Measurements from ENCODE around the gene PPP1R12A. TPM values are rescaled to one million over a fixed set of nuclear protein-coding genes. Genes with fewer than 3 reads are reported as not detected.

Gene PPP1R12A
- total RNA-seq, 1 donor from 2014 or later: 123 TPM

DNA sequence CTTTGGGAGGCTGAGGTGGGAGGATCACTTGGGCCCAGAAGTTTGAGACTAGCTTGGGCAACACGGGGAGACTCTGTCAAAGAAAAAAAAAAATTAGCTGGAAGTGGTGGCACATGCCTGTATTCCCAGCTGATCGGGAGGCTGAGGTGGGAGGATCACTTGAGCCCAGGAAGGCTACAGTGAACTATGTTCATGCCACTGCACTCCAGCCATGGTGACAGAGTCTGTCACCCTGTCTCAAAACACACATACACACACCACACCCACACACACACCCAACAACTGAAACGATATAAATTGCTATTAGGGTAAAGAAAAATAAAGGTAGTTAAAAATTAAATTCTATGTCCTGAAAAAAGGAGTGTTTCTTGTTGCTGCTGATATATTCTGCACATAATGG lies 7.9 kb downstream of the PPP1R12A start:
- Mint-ChIP-seq H3K27me3 (ENCODE audit: low read depth) (no peaks in the 10 kb centered on the region), H3K4me1 (peaks cover 18% of the 10 kb centered on the region), H3K27ac (no peak overlapping the region), H3K9me3 (peaks cover 4% of the 10 kb centered on the region), H3K4me3 (no peak overlapping the region), H3K36me3 (peaks cover 3% of the 10 kb centered on the region)
- TF ChIP-seq, protein P1, sequence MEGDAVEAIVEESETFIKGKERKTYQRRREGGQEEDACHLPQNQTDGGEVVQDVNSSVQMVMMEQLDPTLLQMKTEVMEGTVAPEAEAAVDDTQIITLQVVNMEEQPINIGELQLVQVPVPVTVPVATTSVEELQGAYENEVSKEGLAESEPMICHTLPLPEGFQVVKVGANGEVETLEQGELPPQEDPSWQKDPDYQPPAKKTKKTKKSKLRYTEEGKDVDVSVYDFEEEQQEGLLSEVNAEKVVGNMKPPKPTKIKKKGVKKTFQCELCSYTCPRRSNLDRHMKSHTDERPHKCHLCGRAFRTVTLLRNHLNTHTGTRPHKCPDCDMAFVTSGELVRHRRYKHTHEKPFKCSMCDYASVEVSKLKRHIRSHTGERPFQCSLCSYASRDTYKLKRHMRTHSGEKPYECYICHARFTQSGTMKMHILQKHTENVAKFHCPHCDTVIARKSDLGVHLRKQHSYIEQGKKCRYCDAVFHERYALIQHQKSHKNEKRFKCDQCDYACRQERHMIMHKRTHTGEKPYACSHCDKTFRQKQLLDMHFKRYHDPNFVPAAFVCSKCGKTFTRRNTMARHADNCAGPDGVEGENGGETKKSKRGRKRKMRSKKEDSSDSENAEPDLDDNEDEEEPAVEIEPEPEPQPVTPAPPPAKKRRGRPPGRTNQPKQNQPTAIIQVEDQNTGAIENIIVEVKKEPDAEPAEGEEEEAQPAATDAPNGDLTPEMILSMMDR (IDR thresholded peaks at IDR 0.05; ENCODE audit: unreplicated experiment): no peak
- no peak for DNase-seq (ENCODE audit: low spot score in 2 of 2, unreplicated experiment in 2 of 2)

DNA sequence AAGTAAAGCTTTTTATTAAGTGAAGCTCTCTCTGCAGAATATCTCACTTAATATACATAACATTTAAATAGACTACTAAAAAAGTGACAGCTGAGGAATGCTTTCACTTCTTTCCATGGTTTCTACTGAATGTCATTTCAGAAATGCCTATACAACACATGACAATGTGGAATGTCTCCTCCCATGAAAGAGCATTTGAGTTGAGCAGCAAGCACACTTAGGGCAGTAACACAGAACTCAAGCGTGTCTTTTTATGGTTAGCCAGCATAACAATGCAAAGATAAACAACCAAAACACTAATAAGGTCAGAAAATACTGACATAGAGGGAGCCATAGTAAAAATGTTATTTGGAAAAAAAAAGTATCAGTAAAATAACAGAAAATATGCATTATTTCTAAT lies 9.4 kb downstream of the PPP1R12A start:
- H3K27me3 Mint-ChIP-seq (ENCODE audit: low read depth): no peaks in the 10 kb centered on the region
- DNase-seq (ENCODE audit: low spot score in 2 of 2, unreplicated experiment in 2 of 2): no peak
- peak overlapping the region; percentile 33 for H3K27ac Mint-ChIP-seq
- H3K4me1 Mint-ChIP-seq: peaks cover 13% of the 10 kb centered on the region
- TF ChIP-seq, protein P1 (IDR thresholded peaks at IDR 0.05; ENCODE audit: unreplicated experiment): no peak
- no peak overlapping the region for H3K4me3 Mint-ChIP-seq
- H3K36me3 Mint-ChIP-seq: peaks cover 3% of the 10 kb centered on the region
- peaks cover 4% of the 10 kb centered on the region for H3K9me3 Mint-ChIP-seq

- TF ChIP-seq, protein P1 (IDR thresholded peaks at IDR 0.05; ENCODE audit: unreplicated experiment): no peak
- H3K4me3 Mint-ChIP-seq: no peak overlapping the region
These were observed 13.1 kb downstream of the PPP1R12A start for GRCh38 chr12:79921786-79922185.

DNA sequence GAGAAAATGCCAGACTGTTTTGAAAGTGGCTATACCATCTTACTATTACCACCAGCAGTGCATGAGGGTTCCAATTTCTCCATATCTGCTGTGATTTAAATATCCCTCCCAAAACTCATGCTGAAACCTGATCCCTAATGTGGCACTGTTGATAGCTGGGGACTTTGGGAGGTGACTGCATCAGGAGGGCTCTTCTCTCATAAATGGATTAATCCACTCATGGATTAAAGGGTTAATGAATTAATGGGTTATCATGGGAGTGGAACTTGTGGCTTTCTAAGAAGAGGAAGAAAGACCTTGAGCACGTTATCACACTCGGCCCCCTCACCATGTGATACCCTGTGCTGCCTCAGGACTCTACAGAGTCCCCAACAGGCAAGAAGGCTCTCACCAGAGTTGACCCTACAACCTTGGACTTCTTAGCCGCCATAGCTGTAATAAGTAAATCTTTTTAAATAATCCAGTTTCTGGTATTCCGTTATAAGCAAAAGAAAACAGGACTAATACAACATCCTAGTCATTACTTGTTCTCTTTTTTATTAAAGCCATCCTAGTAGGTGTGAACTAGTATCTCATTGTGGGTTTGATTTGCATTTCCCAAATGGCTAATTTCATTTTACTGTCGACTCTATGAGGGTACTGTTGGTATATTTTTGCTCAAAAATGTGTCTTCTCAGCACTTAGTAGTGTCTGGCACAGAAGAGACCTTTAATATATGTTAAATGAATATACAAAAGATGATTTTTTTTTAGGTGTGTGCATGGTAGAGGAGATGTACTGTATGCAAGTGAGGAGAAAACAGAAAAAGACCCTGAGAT lies 14.3 kb downstream of the PPP1R12A start:
- H3K27ac Mint-ChIP-seq: peak overlapping the region; percentile 15
- H3K27me3 Mint-ChIP-seq (ENCODE audit: low read depth): no peaks in the 10 kb centered on the region
- peaks cover 7% of the 10 kb centered on the region for H3K9me3 Mint-ChIP-seq
- TF ChIP-seq, protein P1 (IDR thresholded peaks at IDR 0.05; ENCODE audit: unreplicated experiment): no peak
- H3K36me3 Mint-ChIP-seq: no peaks in the 10 kb centered on the region
- no peak overlapping the region for H3K4me3 Mint-ChIP-seq
- DNase-seq (ENCODE audit: low spot score in 2 of 2, unreplicated experiment in 2 of 2): no peak
- H3K4me1 Mint-ChIP-seq: peaks cover 20% of the 10 kb centered on the region

More at GRCh38 chr12:79921786-79922185, 13.1 kb downstream of the PPP1R12A start:
- Mint-ChIP-seq H3K27ac (no peak overlapping the region), H3K4me1 (peaks cover 10% of the 10 kb centered on the region), H3K36me3 (no peaks in the 10 kb centered on the region), H3K9me3 (peaks cover 7% of the 10 kb centered on the region), H3K27me3 (ENCODE audit: low read depth) (no peaks in the 10 kb centered on the region)
- DNase-seq (ENCODE audit: low spot score in 2 of 2, unreplicated experiment in 2 of 2): no peak

DNA sequence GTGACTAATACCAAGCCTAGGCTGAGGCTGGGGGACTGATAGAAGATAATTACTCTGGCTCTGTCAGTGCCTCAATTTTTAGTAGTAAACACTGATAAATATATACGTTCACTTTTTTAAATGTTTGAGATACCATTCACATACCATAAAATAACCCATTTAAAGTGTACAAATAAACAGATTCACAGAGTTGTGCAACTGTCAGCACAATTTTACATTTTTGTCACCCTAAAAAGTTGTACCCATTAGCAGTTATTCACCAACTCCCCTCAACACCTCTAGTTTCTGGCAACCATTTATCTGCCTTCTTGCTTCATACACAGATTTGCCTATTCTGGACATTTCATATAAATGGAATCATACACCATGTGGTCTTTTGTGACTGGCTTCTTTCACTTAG lies 15.1 kb downstream of the PPP1R12A start:
- TF ChIP-seq, protein P1 (IDR thresholded peaks at IDR 0.05; ENCODE audit: unreplicated experiment): no peak
- peaks cover 17% of the 10 kb centered on the region for H3K4me1 Mint-ChIP-seq
- no peak for DNase-seq (ENCODE audit: low spot score in 2 of 2, unreplicated experiment in 2 of 2)

More for the DNA sequence above, 15.1 kb downstream of the PPP1R12A start:
- no peaks in the 10 kb centered on the region for H3K36me3 Mint-ChIP-seq
- no peak overlapping the region for H3K27ac Mint-ChIP-seq
- no peak overlapping the region for H3K4me3 Mint-ChIP-seq
- H3K9me3 Mint-ChIP-seq: peaks cover 7% of the 10 kb centered on the region
- no peaks in the 10 kb centered on the region for H3K27me3 Mint-ChIP-seq (ENCODE audit: low read depth)
